ENCODE results near the gene HAND1. TPM values are rescaled to one million over a fixed set of nuclear protein-coding genes. Genes with fewer than 3 reads are reported as not detected.
"Not testable (repeated sequence)": the region's sequence is repeated elsewhere in the genome, so short reads cannot be mapped to it uniquely, and the experiment has no call there.

The HAND1 gene
- total RNA-seq, 4 donors from 2014 or later = not detected

- no peak for TF ChIP-seq CTCF (IDR thresholded peaks at IDR 0.05)
- no peak for TF ChIP-seq POLR2A (IDR thresholded peaks at IDR 0.05)
- Histone ChIP-seq H3K36me3 (no peaks in the 10 kb centered on the region), H3K27me3 (peaks cover 0 to 77% (median 0%) of the 10 kb centered on the region in 4 donors), H3K4me3 (no peak overlapping the region), H3K9me3 (no peaks in the 10 kb centered on the region), H3K4me1 (peaks cover 0 to 14% (median 0%) of the 10 kb centered on the region in 3 donors), H3K27ac (no peak overlapping the region)
- intact Hi-C loops (cut with DNase I) = no loop called here
- no peak for DNase-seq
- 49 to 76% methylated on average over 3 to 4 of the region's 8 CpGs for WGBS, 2 donors
Observed at GRCh38 chr5:154518438-154518867, 40.4 kb upstream of the HAND1 start.

- H3K4me3 ChIP-seq = no peak overlapping the region
- no peak for DNase-seq
- peaks cover 0 to 82% (median 0%) of the 10 kb centered on the region in 4 donors for H3K27me3 ChIP-seq
- 78 to 91% methylated on average over 9 of the region's 9 CpGs for WGBS, 2 donors
- H3K36me3 ChIP-seq = no peaks in the 10 kb centered on the region
- no peak overlapping the region for H3K27ac ChIP-seq
- intact Hi-C loops (cut with DNase I) = no loop called here
- no peaks in the 10 kb centered on the region for H3K9me3 ChIP-seq
- TF ChIP-seq POLR2A (IDR thresholded peaks at IDR 0.05) (no peak), CTCF (IDR thresholded peaks at IDR 0.05) (no peak)
- H3K4me1 ChIP-seq = peaks cover 0 to 9% (median 0%) of the 10 kb centered on the region in 3 donors
Observed at GRCh38 chr5:154517810-154518437, 39.9 kb upstream of the HAND1 start.

DNA sequence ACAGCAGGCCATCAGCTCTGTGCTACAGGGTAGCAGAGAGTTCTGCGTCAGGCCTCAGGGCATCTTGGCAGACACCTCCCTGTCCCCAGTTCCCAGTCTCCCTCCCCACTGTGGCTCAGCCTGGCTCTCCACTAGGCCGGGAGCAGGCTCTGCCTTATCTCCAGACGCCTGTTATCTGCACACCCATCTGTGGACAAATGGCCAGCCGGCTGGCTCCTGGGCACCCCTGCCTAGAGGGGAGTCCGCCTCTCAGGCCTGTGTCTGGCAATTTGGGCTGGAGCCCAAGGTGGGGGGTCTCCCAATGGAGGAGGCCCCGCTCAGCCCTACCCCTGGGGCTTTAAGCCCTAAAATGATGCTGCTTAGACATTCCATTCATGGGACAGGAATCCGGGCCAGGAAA, 39.2 kb upstream of the HAND1 start:
- H3K4me1 ChIP-seq = peaks cover 0 to 8% (median 0%) of the 10 kb centered on the region in 3 donors
- intact Hi-C loops (cut with DNase I) = no loop called here
- DNase-seq = no peak
- H3K4me3 ChIP-seq = no peak overlapping the region
- peaks cover 0 to 81% (median 0%) of the 10 kb centered on the region in 4 donors for H3K27me3 ChIP-seq
- H3K36me3 ChIP-seq = no peaks in the 10 kb centered on the region
- TF ChIP-seq POLR2A (IDR thresholded peaks at IDR 0.05) (no peak), CTCF (IDR thresholded peaks at IDR 0.05) (no peak)
- no peak overlapping the region for H3K27ac ChIP-seq
- WGBS, 2 donors = 73 to 86% methylated on average over 2 to 3 of the region's 7 CpGs
- no peaks in the 10 kb centered on the region for H3K9me3 ChIP-seq

DNA sequence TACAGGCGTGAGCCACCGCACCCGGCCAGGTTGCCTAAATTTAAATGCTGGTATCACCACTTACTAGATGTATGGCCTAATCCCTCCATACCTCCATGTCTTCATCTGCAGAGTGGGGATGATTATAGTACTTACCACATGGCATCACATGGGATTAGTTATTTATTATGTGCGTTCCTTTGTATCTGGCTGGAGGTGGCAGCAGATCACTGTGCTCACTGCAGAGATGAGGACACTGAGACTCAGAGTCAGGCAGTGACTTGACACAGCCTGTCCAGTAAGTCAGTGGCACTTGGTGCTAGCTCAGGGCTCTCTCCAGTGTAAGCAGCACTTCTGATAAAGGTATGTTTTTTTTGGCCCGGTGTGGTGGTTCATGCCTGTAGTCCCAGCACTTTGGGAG, 38.4 kb upstream of the HAND1 start:
- intact Hi-C loops (cut with DNase I) = no loop called here

GRCh38 chr5:154515488-154515887, 37.5 kb upstream of the HAND1 start:
- H3K27me3 ChIP-seq = peaks cover 0 to 76% (median 0%) of the 10 kb centered on the region in 4 donors
- 67 to 68% methylated on average over 6 of the region's 6 CpGs for WGBS, 2 donors
- H3K27ac ChIP-seq; H3K4me3 ChIP-seq; H3K4me1 ChIP-seq; intact Hi-C loops (cut with DNase I); DNase-seq; H3K36me3 ChIP-seq; H3K9me3 ChIP-seq: not testable (repeated sequence)

More for the DNA sequence above, 38.4 kb upstream of the HAND1 start:
- Histone ChIP-seq H3K27me3 (peaks cover 0 to 77% (median 0%) of the 10 kb centered on the region in 4 donors), H3K9me3 (no peaks in the 10 kb centered on the region), H3K36me3 (no peaks in the 10 kb centered on the region), H3K4me1 (peaks cover 0 to 8% (median 0%) of the 10 kb centered on the region in 3 donors), H3K27ac (no peak overlapping the region), H3K4me3 (no peak overlapping the region)
- TF ChIP-seq CTCF (IDR thresholded peaks at IDR 0.05) (no peak), POLR2A (IDR thresholded peaks at IDR 0.05) (no peak)
- no peak for DNase-seq
- WGBS, 2 donors = 80 to 90% methylated on average over 5 of the region's 5 CpGs
